Liver (tissue), 3 donors: Measurements from ENCODE around the gene RNLS.

Experiments used
- ATF3 ChIP-seq: IDR thresholded peaks from 2 replicates; pipeline ENCODE4 v1.6.1; 2016; ENCODE audit warnings: antibody characterized with exemption
- CTCF ChIP-seq: fragments of 150-350 bp; IDR thresholded peaks from 2 replicates; pipeline ENCODE4 v1.5.1; 2017; ENCODE audit warnings: improper control_type of control experiment, low read depth, low read length; ENCODE audit not compliant: missing input control
- FOXA1 ChIP-seq: IDR thresholded peaks from 2 replicates; pipeline ENCODE4 v1.6.1; 2016; ENCODE audit warnings: antibody characterized with exemption
- GABPA ChIP-seq, 2 donors: IDR thresholded peaks in 1 of 2; conservative IDR thresholded peaks in 1 of 2; 2 replicates each; pipeline ENCODE4 v1.6.1; 2016; ENCODE audit warnings: antibody characterized with exemption in 2 of 2, mild to moderate bottlenecking in 1 of 2, moderate library complexity in 1 of 2
- HNF4G ChIP-seq: IDR thresholded peaks from 2 replicates; pipeline ENCODE4 v1.6.1; 2016; ENCODE audit warnings: antibody characterized with exemption
- JUND ChIP-seq, 2 donors: IDR thresholded peaks; 2 replicates each; pipeline ENCODE4 v1.6.1; 2016; ENCODE audit warnings: antibody characterized with exemption in 2 of 2
- MAX ChIP-seq: IDR thresholded peaks from 2 replicates; pipeline ENCODE4 v1.6.1; 2016; ENCODE audit warnings: antibody characterized with exemption
- RAD21 ChIP-seq, 2 donors: IDR thresholded peaks; 2 replicates each; pipeline ENCODE4 v1.6.1; 2016; ENCODE audit warnings: antibody characterized with exemption in 2 of 2, mild to moderate bottlenecking in 2 of 2
- REST ChIP-seq: IDR thresholded peaks from 2 replicates; pipeline ENCODE4 v1.6.1; 2016; ENCODE audit warnings: antibody characterized with exemption, mild to moderate bottlenecking
- TAF1 ChIP-seq: conservative IDR thresholded peaks from 2 replicates; pipeline ENCODE4 v1.6.1; 2016; ENCODE audit warnings: antibody characterized with exemption, mild to moderate bottlenecking
- YY1 ChIP-seq: IDR thresholded peaks from 2 replicates; pipeline ENCODE4 v1.6.1; 2016; ENCODE audit warnings: antibody characterized with exemption, mild to moderate bottlenecking
- donor health status: healthy.
- donor health status: healthy.

GRCh38 chr10:88623835-88624234, 40.7 kb upstream of the RNLS start:
- TF ChIP-seq JUND (IDR thresholded peaks at IDR 0.05) (no peak), ATF3 (no peak), CTCF (no peak), FOXA1 (no peak), HNF4G (no peak), RAD21 (IDR thresholded peaks at IDR 0.05) (no peak), REST (no peak), GABPA (IDR thresholded peaks at IDR 0.05 in 1 of 2, conservative IDR thresholded peaks at IDR 0.05 in 1 of 2) (no peak), MAX (no peak), TAF1 (no peak), YY1 (no peak)
